ENCODE data around the gene KMT5C. TPM values are rescaled to one million over a fixed set of nuclear protein-coding genes. Genes with fewer than 3 reads are reported as not detected.

Gene KMT5C
- total and polyA plus RNA-seq, 2 experiments from 2014 or later = 2.7 to 8.1 TPM

- Histone ChIP-seq H3K27ac (peak overlapping the region; percentile 36; the same call in 1 of the 2 replicates), H3K27me3 (replicated peaks; ENCODE audit: insufficient read depth) (no peaks in the 10 kb centered on the region), H3F3A (ENCODE audit: insufficient read depth) (peaks cover 18% of the 10 kb centered on the region), H3K36me3 (ENCODE audit: low read depth) (no peaks in the 10 kb centered on the region; the same call in 1 of the 2 replicates), H3K4me2 (ENCODE audit: unreplicated experiment) (no peak overlapping the region), H4K20me1 (ENCODE audit: insufficient read depth) (no peaks in the 10 kb centered on the region), H3K4me3 (no peak overlapping the region), H3K4me1 (ENCODE audit: insufficient read depth) (peaks cover 29% of the 10 kb centered on the region), H3K79me2 (ENCODE audit: insufficient read depth) (peaks cover 8% of the 10 kb centered on the region), H3K9me3 (ENCODE audit: low read depth) (no peaks in the 10 kb centered on the region), H3K9me2 (ENCODE audit: insufficient read depth) (no peaks in the 10 kb centered on the region), H3K9ac (peak overlapping the region; percentile 50; the same call in 1 of the 2 replicates), H2AFZ (no peak overlapping the region)
- no peak for TF ChIP-seq EZH2 (IDR thresholded peaks at IDR 0.05; ENCODE audit: insufficient read depth, poor library complexity, severe bottlenecking)
- no peak for TF ChIP-seq EZH2phosphoT487 (IDR thresholded peaks at IDR 0.05; ENCODE audit: insufficient read depth, low read depth)
- peak; percentile 62 for DNase-seq
- 30 to 53% methylated on average over 14 to 23 of the region's 24 CpGs for WGBS, 2 experiments (ENCODE audit: low coverage in 1 of 2, low lambda C conversion rate in 2 of 2, missing lambda C conversion rate in 2 of 2)
- in situ Hi-C loops (cut with MboI) = no loop called here
Observed at GRCh38 chr19:55372316-55373081, 32.8 kb downstream of the KMT5C start.

- no peaks in the 10 kb centered on the region for H3K36me3 ChIP-seq (ENCODE audit: low read depth)
- H3F3A ChIP-seq (ENCODE audit: insufficient read depth) = peaks cover 18% of the 10 kb centered on the region
- H3K4me2 ChIP-seq (ENCODE audit: unreplicated experiment) = peak overlapping the region; percentile 26
- H4K20me1 ChIP-seq (ENCODE audit: insufficient read depth) = no peaks in the 10 kb centered on the region
- H2AFZ ChIP-seq = peak overlapping the region; percentile 53
- peaks cover 6% of the 10 kb centered on the region for H3K79me2 ChIP-seq (ENCODE audit: insufficient read depth)
- TF ChIP-seq EZH2 (IDR thresholded peaks at IDR 0.05; ENCODE audit: insufficient read depth, poor library complexity, severe bottlenecking) (no peak), EZH2phosphoT487 (IDR thresholded peaks at IDR 0.05; ENCODE audit: insufficient read depth, low read depth) (no peak)
- in situ Hi-C loops (cut with MboI) = no loop called here
- peaks cover 29% of the 10 kb centered on the region for H3K4me1 ChIP-seq (ENCODE audit: insufficient read depth)
- peak overlapping the region; percentile 18; the same call in 1 of the 2 replicates for H3K27ac ChIP-seq
- H3K27me3 ChIP-seq (replicated peaks; ENCODE audit: insufficient read depth) = no peaks in the 10 kb centered on the region
- peak overlapping the region; percentile 50 for H3K9ac ChIP-seq
- 63 to 90% methylated on average over 5 to 9 of the region's 9 CpGs for WGBS, 2 experiments (ENCODE audit: low coverage in 1 of 2, low lambda C conversion rate in 2 of 2, missing lambda C conversion rate in 2 of 2)
- no peak for DNase-seq
- H3K9me3 ChIP-seq (ENCODE audit: low read depth) = no peaks in the 10 kb centered on the region
- no peak overlapping the region for H3K4me3 ChIP-seq
- no peaks in the 10 kb centered on the region for H3K9me2 ChIP-seq (ENCODE audit: insufficient read depth)
Observed at GRCh38 chr19:55373306-55373992, 33.8 kb downstream of the KMT5C start.

- Histone ChIP-seq H3F3A (ENCODE audit: insufficient read depth) (peaks cover 18% of the 10 kb centered on the region), H3K79me2 (ENCODE audit: insufficient read depth) (no peaks in the 10 kb centered on the region), H3K9me3 (ENCODE audit: low read depth) (no peaks in the 10 kb centered on the region), H3K36me3 (ENCODE audit: low read depth) (no peaks in the 10 kb centered on the region), H3K4me2 (ENCODE audit: unreplicated experiment) (peak overlapping the region; percentile 26), H3K27ac (peak overlapping the region; percentile 18; the same call in 1 of the 2 replicates), H3K4me1 (ENCODE audit: insufficient read depth) (peaks cover 29% of the 10 kb centered on the region), H3K27me3 (replicated peaks; ENCODE audit: insufficient read depth) (no peaks in the 10 kb centered on the region), H3K4me3 (no peak overlapping the region), H3K9ac (peak overlapping the region; percentile 50; the same call in 1 of the 2 replicates), H2AFZ (peak overlapping the region; percentile 53), H4K20me1 (ENCODE audit: insufficient read depth) (no peaks in the 10 kb centered on the region), H3K9me2 (ENCODE audit: insufficient read depth) (no peaks in the 10 kb centered on the region)
- 20 to 56% methylated on average over 5 to 17 of the region's 31 CpGs for WGBS, 2 experiments (ENCODE audit: low coverage in 1 of 2, low lambda C conversion rate in 2 of 2, missing lambda C conversion rate in 2 of 2)
- TF ChIP-seq EZH2phosphoT487 (IDR thresholded peaks at IDR 0.05; ENCODE audit: insufficient read depth, low read depth) = no peak
- no peak for TF ChIP-seq EZH2 (IDR thresholded peaks at IDR 0.05; ENCODE audit: insufficient read depth, poor library complexity, severe bottlenecking)
- in situ Hi-C loops (cut with MboI) = no loop called here
- peak; percentile 37 for DNase-seq
Observed at GRCh38 chr19:55373993-55374757, 34.5 kb downstream of the KMT5C start.

All from GM23248 (cell line).